NCI-H345 treated with DMSO at 0.1 percent for 48 hours (cell line): ENCODE measurements around the gene OR7G1.

Experiments used
- DNase-seq: peaks from one replicate; lab custom pipeline; 2025; ENCODE audit not compliant: unreplicated experiment; lab: John Stamatoyannopoulos, UW

Gene OR7G1

DNA sequence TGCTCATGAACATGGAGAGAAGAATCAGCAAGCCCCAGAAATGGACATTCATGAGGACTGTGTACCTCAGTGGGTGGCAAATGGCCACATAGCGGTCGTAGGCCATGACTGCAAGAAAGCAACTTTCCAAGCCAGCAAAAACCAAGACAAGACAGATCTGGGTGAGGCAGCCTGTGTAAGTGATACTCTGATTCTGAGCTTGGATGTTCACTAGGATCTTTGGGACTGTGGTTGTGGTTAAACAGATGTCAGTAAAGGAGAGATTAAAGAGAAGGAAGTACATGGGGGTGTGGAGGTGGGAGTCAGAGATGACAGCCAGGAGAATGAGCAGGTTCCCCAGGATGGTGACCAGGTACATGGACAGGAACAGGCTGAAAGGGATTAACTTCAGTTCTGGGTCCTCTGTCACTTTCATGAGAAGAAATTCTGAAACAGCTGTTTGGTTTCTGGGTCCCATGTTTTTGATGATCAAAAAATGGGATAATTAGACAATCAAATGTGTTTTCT lies at the start of gene OR7G1:
OR7G1 (minus strand) TSS at position 457 of the 507 bp plus-strand sequence; CDS start at position 457, 0 bp downstream.
- no peak for DNase-seq

DNA sequence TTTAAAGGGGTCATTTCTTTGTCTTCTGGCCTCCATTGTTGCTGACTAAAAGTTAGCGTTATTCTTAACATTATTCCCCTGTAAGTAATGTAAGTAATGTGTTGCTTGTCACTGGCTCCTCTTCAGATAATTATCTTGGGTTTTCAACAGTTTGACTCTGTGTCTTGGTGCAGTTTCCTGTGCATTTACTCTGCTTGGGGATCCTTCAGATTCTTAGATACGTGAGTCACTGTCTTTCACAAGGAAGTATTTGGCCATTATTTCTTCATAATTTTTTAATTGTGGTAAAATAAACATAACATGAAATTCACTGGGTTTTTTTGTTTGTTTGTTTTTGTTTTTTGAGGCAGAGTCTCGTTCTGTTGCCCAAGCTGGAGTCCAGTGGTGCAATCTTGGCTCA lies 49.7 kb upstream of the OR7G1 start:
- DNase-seq: no peak

- no peak for DNase-seq
These were observed 45.9 kb upstream of the OR7G1 start for GRCh38 chr19:9161427-9161826.

DNA sequence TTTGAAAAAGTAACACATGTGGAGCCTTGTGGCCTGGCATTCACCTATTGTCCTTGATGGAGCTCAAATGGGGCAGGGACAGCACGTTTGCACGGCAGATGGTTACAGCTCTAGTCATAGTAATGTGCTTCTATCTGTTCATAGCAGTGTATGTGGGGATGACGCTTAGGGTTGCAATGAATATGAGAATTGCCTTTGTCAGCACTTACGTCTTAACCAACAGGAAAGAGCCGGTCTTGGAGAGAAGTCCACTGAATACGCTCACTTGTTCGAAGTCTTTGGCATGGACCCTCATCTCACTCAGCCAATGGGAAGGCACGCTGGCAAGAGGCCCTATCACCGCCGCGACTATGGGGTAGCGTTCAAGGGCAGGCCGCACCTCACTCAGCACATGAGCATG lies 44.3 kb upstream of the OR7G1 start:
- DNase-seq: no peak

GRCh38 chr19:9156304-9156703 lies 40.7 kb upstream of the OR7G1 start:
- no peak for DNase-seq

GRCh38 chr19:9155591-9155990 lies 40.0 kb upstream of the OR7G1 start:
- no peak for DNase-seq

- DNase-seq: no peak
These were observed 35.8 kb upstream of the OR7G1 start for GRCh38 chr19:9151367-9151766.

- DNase-seq: no peak
These were observed 35.1 kb upstream of the OR7G1 start for GRCh38 chr19:9150650-9151049.

- DNase-seq: no peak
These were observed 34.4 kb upstream of the OR7G1 start for GRCh38 chr19:9149997-9150396.

GRCh38 chr19:9148697-9149096 lies 33.1 kb upstream of the OR7G1 start:
- no peak for DNase-seq

DNA sequence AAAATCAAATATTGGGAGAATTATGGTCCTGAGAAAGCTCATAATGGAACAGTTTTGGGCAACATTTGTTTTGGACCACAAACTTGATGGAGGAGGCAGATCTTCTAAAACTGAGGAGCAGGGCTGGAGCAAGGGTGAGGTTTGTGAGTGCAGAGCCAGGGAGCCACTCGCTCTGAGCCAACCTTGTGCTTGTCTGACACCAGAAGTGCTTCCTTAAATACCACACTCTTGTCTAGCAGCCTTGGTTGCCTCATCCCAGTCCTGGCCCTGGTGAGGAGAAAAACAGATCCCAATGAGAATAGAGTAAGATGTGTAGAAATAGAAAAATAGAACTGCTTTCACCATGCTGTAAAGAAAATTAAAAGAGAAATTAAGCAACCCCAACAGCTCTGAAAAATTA lies 31.3 kb upstream of the OR7G1 start:
- no peak for DNase-seq

DNA sequence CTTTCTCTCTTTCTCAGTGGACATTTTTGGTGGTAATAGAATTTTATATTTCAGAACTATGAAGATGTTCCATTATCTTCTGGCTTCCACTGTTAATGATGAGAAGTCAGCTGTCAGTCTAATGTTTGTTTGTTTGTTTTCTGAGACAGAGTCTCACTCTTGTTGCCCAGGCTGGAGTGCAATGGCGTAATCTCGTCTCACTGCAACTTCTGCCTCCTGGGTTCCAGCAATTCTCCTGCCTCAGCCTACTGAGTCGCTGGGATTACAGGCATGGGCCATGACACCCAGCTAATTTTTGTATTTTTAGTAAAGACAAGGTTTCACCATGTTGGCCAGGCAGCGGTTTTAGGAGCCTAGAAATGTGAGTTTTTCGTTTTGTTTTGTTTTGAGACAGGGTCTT lies 29.4 kb upstream of the OR7G1 start:
- no peak for DNase-seq

DNA sequence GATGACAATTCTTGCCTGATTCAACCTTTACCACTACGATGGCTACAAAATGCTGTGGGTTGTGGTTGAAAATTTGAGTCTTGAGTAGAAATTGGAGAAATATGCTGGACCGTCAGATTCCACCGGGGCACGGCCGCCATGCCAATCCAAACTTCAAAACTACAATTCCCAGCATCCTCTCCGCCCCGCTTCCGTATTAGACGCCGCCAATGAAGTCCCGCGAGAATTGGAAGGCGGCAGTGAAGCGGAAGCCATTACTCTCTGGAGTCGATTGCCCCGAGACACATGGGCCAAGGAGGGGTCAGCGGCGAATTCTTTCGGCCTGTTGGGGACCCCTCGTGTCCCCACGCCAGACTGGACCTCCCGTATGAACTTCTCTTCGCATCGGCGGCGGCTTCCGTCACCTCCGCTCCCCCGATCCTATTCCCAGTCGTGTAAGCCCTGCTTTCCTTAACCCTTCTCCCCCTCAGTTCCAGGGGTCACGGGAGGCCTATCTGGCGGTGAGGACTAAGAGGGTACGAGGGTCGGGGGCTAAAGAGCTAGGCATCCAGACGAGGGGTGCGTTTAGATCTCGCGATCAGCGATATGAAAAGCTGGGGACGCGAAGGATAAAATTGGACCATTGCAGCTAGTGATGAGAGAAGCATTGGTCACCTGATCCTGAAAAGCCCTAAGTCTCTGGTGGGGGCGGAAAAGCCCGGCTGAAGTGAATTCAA lies 24.8 kb upstream of the OR7G1 start, which contains the start of gene ZNF317:
ZNF317 (plus strand) TSS at position 239 of the 716 bp plus-strand sequence. CDS start 15,620 bp downstream, outside the sequence.
- DNase-seq: peak; percentile 95

DNA sequence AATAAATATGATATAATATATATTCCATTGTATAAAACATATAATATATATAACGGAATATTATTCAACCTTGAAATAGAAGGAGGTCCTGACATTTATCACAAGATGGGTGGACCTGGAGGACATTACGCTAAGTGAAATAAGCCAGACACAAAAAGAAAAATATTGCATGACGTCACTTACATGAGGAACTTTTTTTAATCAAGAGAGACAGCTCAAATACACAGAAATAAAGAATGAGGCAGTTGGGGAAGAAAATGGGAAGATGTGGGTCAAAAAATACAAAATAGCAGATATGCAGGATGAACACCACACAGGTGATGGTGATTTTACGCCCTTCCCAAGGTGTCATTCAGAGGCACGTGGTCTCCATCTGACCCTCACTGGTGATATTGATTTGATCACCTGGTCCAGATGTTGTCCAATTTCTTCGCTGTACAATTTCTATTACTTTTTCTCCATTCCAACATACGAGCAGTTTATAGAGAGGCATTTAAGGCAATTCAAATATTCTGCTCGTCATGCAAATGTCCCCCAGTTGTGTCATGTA lies 24.1 kb upstream of the OR7G1 start:
- DNase-seq: no peak

DNA sequence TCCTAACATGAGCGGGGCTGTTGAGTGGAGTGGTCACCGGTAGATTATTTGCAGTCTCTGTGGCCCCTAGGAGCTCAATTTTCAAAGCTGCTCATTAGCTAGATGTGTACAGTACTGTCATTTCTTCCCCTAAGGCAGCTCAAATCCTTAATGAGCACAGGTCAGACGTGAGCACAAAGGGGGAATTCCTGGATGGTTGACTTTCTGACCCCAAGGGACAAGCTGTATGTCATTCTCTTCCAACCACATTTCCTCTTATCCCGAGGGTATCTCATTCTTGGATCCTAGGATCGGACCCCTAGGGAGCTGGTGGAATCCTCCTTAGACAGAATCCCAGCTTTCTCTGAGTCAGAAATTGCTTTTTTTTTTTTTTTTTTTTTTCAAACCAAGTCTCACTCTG lies 16.9 kb upstream of the OR7G1 start:
- DNase-seq: no peak

GRCh38 chr19:9130965-9131364 lies 15.4 kb upstream of the OR7G1 start:
- DNase-seq: no peak

DNA sequence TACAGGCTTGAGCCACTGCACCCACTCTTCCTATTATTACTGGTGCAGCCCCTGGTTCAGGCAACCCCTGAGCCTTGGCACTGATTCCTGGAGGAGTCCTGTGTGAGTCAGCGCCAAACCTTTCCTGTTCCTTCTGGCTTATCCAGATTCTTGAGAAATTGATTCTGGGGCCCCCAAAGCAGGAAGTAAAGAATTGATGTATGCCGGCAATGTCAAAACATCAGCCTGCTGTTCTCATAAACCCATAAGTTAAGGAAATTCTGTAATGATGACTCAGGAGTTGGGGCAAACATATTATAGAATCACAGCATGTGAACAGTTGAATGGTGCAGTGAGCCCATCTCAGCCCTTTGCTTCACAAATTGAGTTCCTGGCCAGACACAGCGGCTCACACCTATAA lies 12.6 kb upstream of the OR7G1 start:
- DNase-seq: no peak

DNA sequence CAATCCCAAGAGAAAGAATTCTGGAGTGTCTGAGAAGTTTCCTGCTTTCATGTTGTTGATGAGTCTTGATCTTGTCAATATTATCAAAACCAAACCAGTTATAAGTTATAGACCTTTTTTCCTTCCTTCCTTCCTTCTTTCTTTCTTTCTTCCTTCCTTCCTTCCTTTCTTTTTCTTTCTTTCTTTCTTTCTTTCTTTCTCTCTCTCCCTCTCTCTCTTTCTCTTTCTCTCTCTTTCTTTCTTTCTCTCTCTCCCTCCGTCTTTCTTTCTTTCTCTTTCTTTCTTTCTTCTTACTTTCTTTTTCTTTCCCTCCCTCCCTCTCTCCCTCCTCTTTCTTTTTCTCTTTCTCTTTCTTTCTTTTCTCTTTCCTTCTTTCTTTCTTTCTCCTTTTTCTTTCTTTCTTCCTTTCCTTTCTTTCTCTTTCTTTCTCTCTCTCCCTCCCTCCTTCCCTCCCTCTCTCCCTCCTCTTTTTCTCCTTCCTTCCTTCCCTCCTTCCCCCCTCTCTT lies 11.4 kb upstream of the OR7G1 start, which contains the start of gene OR7G3:
OR7G3 (minus strand) TSS at position 51 of the 506 bp plus-strand sequence; CDS start at position 51, 0 bp downstream.
- DNase-seq: no peak

DNA sequence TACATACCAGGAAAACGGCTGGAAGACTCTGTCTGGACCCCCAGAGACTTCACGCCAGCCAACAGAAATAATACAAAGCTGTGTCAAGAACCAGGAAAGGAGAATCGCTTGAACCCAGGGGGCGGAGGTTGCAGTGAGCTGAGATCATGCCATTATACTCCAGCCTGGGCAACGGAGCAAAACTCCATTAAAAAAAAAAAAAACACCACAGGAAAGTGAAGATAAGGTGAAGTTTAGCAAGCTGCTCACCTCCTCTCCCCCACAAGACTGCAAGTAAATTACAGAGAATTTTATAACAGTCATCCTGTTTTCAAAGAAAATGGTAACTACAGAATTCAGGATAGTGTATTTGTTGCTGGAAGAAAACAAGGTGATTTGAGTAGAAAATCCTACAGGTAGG lies 984 bp upstream of the OR7G1 start:
- no peak for DNase-seq

DNA sequence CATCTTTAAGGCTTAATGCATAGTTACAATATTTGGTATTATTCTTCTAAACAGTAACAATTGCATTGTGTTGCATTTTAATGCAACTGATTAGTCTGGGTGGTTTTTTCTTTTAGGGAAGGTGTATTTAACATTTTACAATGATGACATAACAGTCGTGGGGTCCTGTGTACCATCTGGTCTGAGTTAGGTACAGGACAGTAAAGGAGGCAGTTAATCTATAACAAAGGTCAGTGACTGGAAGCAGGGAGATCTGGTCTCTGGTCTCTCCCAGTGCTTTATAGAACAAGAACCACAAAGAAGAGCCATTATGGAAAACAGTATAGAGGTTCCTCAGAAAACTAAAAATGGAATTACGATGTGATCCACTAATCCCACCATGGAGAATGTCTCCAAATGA lies 5.6 kb downstream of the OR7G1 start:
- DNase-seq: no peak

DNA sequence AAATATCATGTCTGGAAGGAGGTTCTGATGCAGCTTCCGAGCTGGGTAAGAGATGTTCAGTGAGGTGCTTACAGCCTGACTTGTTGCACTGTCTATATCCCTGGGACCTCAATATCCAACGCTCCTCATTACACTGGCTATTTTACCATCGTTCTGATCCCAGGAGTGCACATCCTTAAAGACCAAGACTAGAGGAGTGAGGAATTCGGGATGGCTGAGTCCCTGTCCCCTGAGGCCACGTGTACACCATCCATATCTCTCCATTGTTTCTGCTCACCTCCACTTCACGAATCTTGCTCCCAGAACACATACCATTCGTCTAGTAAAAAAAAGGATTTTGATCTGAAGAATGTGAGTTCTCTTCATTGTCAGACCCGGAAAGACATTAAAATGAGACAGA lies 8.2 kb downstream of the OR7G1 start, which contains the start of gene OR7G2:
OR7G2 (minus strand) TSS at position 101 of the 400 bp plus-strand sequence. CDS start 4,232 bp downstream, outside the sequence.
- no peak for DNase-seq

GRCh38 chr19:9086761-9087160 lies 28.8 kb downstream of the OR7G1 start, which contains the start of gene OR1M1:
OR1M1 (plus strand) TSS chr19:9087061; CDS start chr19:9093245, 6,184 bp downstream.
- no peak for DNase-seq
